HepG2 (cell line): ENCODE measurements around the gene PGS1. TPM values are rescaled to one million over a fixed set of nuclear protein-coding genes. Genes with fewer than 3 reads are reported as not detected.

ENCODE experiments used
- GTF2F1 ChIP-seq: fragments of 150-350 bp; IDR thresholded peaks from 2 replicates; pipeline ENCODE4 v1.6.1; 2014; ENCODE audit warnings: low read length
- HOXA7 ChIP-seq: sonication (generic); formaldehyde crosslinking; IDR thresholded peaks from 2 replicates; pipeline ENCODE4 v1.8.1; 2022; ENCODE audit warnings: mild to moderate bottlenecking, missing genetic modification reagents, moderate library complexity
- MBD4 ChIP-seq: IDR thresholded peaks from 2 replicates; pipeline ENCODE4 v1.6.1; 2012; ENCODE audit warnings: low read length, inconsistent platforms, borderline replicate concordance
- NAIF1 ChIP-seq: sonication (generic); formaldehyde crosslinking; IDR thresholded peaks from 2 replicates; pipeline ENCODE4 v1.5.0; 2020; ENCODE audit warnings: mild to moderate bottlenecking, missing genetic modification reagents, borderline replicate concordance
- SRSF4 ChIP-seq: fragments of 200-400 bp; formaldehyde crosslinking; IDR thresholded peaks from one replicate; pipeline ENCODE4 v1.6.1; 2018; ENCODE audit warnings: mild to moderate bottlenecking, low read depth, low read length, moderate library complexity; ENCODE audit not compliant: poor library complexity, severe bottlenecking
- SRY ChIP-seq: sonication (generic); formaldehyde crosslinking; IDR thresholded peaks from 2 replicates; pipeline ENCODE4 v1.8.0; 2022; ENCODE audit warnings: mild to moderate bottlenecking, missing genetic modification reagents
- SYNCRIP ChIP-seq: fragments of 200-400 bp; formaldehyde crosslinking; IDR thresholded peaks from 2 replicates; pipeline ENCODE4 v1.6.1; 2018; ENCODE audit warnings: mild to moderate bottlenecking, low read depth, low read length; ENCODE audit not compliant: insufficient read depth
- TBP ChIP-seq: sonication (generic); formaldehyde crosslinking; IDR thresholded peaks from 2 replicates; pipeline ENCODE4 v1.5.0; 2020; ENCODE audit warnings: missing genetic modification reagents
- TEAD2 ChIP-seq: sonication (generic); formaldehyde crosslinking; IDR thresholded peaks from 2 replicates; pipeline ENCODE4 v1.9.0; 2021; ENCODE audit warnings: missing genetic modification reagents
- ZBTB21 ChIP-seq: sonication (generic); formaldehyde crosslinking; IDR thresholded peaks from 2 replicates; pipeline ENCODE4 v1.4.0; 2020; ENCODE audit warnings: missing genetic modification reagents
- ZFP41 ChIP-seq: sonication (generic); formaldehyde crosslinking; IDR thresholded peaks from 2 replicates; pipeline ENCODE4 v1.4.0; 2020; ENCODE audit warnings: mild to moderate bottlenecking, missing genetic modification reagents, borderline replicate concordance
- ZKSCAN5 ChIP-seq: sonication (generic); formaldehyde crosslinking; IDR thresholded peaks from 2 replicates; pipeline ENCODE4 v1.5.1; 2020; ENCODE audit warnings: mild to moderate bottlenecking, missing genetic modification reagents
- ZKSCAN8 ChIP-seq: IDR thresholded peaks from 2 replicates; pipeline ENCODE4 v1.6.1; 2016; ENCODE audit warnings: borderline replicate concordance, missing genetic modification reagents, missing compliant biosample characterization
- ZNF251 ChIP-seq: sonication (generic); formaldehyde crosslinking; IDR thresholded peaks from 2 replicates; pipeline ENCODE4 v1.9.0; 2021; ENCODE audit warnings: mild to moderate bottlenecking, missing genetic modification reagents
- ZNF34 ChIP-seq: sonication (generic); formaldehyde crosslinking; IDR thresholded peaks from 2 replicates; pipeline ENCODE4 v1.4.0; 2020; ENCODE audit warnings: mild to moderate bottlenecking, missing genetic modification reagents, borderline replicate concordance
- ZNF7 ChIP-seq: IDR thresholded peaks from 2 replicates; pipeline ENCODE4 v1.6.1; 2016; ENCODE audit warnings: missing biosample characterization, missing genetic modification reagents
- ZNF768 ChIP-seq: sonication (generic); formaldehyde crosslinking; IDR thresholded peaks from 2 replicates; pipeline ENCODE4 v1.4.0; 2020; ENCODE audit warnings: missing genetic modification reagents
- ZNF878 ChIP-seq: sonication (generic); formaldehyde crosslinking; IDR thresholded peaks from 2 replicates; pipeline ENCODE4 v1.8.1; 2023; ENCODE audit warnings: mild to moderate bottlenecking, missing genetic modification reagents, moderate library complexity
- ZSCAN9 ChIP-seq: IDR thresholded peaks from 2 replicates; pipeline ENCODE4 v1.6.1; 2016; ENCODE audit warnings: borderline replicate concordance
- polyA plus RNA-seq, 8 experiments: library from polyadenylated mRNA; depleted of rRNA in 3 of 8; stranded (reverse) in 7 of 8; unstranded in 1 of 8; fragments of >200 nt; fragmentation: Illumina TruSeq in 4 of 8; extraction: Trizol in 4 of 8; gene quantifications; 2 replicates each; pipeline versions ENCODE4 v1.2.1 to v1.2.3, GENCODE V29; 2011 to 2016; ENCODE audit warnings: low read depth in 4 of 8, missing spikeins in 1 of 8, mixed read lengths in 1 of 8; ENCODE audit not compliant: insufficient read depth in 1 of 8
- total RNA-seq, 5 experiments: library from RNA; depleted of rRNA; stranded (reverse); fragments of >200 nt; fragmentation: Illumina TruSeq; extraction: Trizol; gene quantifications; 2 replicates each; pipeline ENCODE4 v1.2.3, GENCODE V29; 2016; ENCODE audit warnings: low read depth in 1 of 5
- TF ChIP-seq, protein P1 (sequence below): sonication (generic); formaldehyde crosslinking; IDR thresholded peaks from 2 replicates; pipeline ENCODE4 v1.4.0; 2020; ENCODE audit warnings: missing genetic modification reagents, borderline replicate concordance
- TF ChIP-seq, protein P2 (sequence below): IDR thresholded peaks from 2 replicates; pipeline ENCODE4 v1.6.1; 2016; ENCODE audit warnings: low read depth
- TF ChIP-seq, protein P3 (sequence below): IDR thresholded peaks from 2 replicates; pipeline ENCODE4 v1.6.1; 2012; ENCODE audit warnings: inconsistent platforms
- TF ChIP-seq, protein P4 (sequence below), 2 experiments: sonication (generic) in 1 of 2; formaldehyde crosslinking in 1 of 2; IDR thresholded peaks; 2 replicates each; pipeline versions ENCODE4 v1.4.0 to v1.6.1; 2018 to 2020; ENCODE audit warnings: missing genetic modification reagents in 2 of 2, borderline replicate concordance in 1 of 2, low read depth in 1 of 2, mild to moderate bottlenecking in 1 of 2, missing biosample characterization in 1 of 2

Gene PGS1
- total and polyA plus RNA-seq, 2 of the 13 experiments (the other 11 are each of a cell fraction or from before 2014, with no cell fraction given) = 25.9 to 31.5 TPM

DNA sequence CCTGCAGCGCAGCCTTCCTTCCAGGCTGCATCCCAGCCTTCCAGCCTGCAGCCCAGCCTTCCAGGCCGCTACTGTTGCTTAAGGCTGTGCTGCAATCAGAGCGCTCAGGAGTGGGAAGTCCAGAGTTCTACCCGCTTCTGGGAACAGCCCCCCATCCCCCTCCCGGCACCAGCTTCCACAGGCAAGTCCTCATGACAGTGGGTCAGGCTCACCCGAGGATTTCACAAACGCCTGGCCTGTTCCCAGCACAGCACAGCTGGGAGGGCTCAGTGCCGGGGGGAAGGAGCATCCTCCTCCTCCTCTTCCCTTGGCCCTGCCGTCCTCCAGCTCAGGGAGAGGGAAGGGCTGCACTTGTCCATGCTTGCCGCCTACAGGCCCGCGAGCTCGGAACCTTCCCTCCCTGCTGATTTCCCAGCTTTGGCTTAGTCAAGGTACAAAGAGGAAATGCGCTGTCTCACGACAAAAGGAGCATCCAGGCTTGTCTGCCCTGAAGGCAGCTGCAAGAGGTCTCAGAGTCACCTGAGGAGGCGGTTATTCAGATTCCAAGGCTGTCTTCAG, 26.9 kb upstream of the PGS1 start (continued):
- TF ChIP-seq, protein P1, sequence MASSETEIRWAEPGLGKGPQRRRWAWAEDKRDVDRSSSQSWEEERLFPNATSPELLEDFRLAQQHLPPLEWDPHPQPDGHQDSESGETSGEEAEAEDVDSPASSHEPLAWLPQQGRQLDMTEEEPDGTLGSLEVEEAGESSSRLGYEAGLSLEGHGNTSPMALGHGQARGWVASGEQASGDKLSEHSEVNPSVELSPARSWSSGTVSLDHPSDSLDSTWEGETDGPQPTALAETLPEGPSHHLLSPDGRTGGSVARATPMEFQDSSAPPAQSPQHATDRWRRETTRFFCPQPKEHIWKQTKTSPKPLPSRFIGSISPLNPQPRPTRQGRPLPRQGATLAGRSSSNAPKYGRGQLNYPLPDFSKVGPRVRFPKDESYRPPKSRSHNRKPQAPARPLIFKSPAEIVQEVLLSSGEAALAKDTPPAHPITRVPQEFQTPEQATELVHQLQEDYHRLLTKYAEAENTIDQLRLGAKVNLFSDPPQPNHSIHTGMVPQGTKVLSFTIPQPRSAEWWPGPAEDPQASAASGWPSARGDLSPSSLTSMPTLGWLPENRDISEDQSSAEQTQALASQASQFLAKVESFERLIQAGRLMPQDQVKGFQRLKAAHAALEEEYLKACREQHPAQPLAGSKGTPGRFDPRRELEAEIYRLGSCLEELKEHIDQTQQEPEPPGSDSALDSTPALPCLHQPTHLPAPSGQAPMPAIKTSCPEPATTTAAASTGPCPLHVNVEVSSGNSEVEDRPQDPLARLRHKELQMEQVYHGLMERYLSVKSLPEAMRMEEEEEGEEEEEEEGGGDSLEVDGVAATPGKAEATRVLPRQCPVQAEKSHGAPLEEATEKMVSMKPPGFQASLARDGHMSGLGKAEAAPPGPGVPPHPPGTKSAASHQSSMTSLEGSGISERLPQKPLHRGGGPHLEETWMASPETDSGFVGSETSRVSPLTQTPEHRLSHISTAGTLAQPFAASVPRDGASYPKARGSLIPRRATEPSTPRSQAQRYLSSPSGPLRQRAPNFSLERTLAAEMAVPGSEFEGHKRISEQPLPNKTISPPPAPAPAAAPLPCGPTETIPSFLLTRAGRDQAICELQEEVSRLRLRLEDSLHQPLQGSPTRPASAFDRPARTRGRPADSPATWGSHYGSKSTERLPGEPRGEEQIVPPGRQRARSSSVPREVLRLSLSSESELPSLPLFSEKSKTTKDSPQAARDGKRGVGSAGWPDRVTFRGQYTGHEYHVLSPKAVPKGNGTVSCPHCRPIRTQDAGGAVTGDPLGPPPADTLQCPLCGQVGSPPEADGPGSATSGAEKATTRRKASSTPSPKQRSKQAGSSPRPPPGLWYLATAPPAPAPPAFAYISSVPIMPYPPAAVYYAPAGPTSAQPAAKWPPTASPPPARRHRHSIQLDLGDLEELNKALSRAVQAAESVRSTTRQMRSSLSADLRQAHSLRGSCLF (CRISPR knock-in tag) = no peak
- no peak for TF ChIP-seq ZSCAN9 (CRISPR knock-in tag)
- no peak for TF ChIP-seq ZNF7
- 0 out of 2 replicates have a peak, but pooled peaks have one; percentile 43 for TF ChIP-seq ZFP41
- TF ChIP-seq ZBTB21 (CRISPR knock-in tag) = no peak
- no peak for TF ChIP-seq GTF2F1
- TF ChIP-seq HOXA7 (CRISPR knock-in tag) = no peak
- TF ChIP-seq ZNF251 (CRISPR knock-in tag) = no peak
- TF ChIP-seq NAIF1 (CRISPR knock-in tag) = no peak
- no peak for TF ChIP-seq ZKSCAN8 (CRISPR knock-in tag)
- TF ChIP-seq, protein P2, sequence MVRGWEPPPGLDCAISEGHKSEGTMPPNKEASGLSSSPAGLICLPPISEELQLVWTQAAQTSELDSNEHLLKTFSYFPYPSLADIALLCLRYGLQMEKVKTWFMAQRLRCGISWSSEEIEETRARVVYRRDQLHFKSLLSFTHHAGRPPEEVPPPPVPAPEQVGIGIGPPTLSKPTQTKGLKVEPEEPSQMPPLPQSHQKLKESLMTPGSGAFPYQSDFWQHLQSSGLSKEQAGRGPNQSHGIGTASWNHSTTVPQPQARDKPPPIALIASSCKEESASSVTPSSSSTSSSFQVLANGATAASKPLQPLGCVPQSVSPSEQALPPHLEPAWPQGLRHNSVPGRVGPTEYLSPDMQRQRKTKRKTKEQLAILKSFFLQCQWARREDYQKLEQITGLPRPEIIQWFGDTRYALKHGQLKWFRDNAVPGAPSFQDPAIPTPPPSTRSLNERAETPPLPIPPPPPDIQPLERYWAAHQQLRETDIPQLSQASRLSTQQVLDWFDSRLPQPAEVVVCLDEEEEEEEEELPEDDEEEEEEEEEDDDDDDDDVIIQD (CRISPR knock-in tag) = no peak
- TF ChIP-seq SRSF4 = no peak
- no peak for TF ChIP-seq ZNF34 (CRISPR knock-in tag)
- no peak for TF ChIP-seq SYNCRIP
- peak; percentile 56; the same call in 1 of the 2 replicates for TF ChIP-seq ZNF768
- no peak for TF ChIP-seq ZKSCAN5 (CRISPR knock-in tag)
- TF ChIP-seq TEAD2 (CRISPR knock-in tag) = no peak
- TF ChIP-seq ZNF878 (CRISPR knock-in tag) = no peak
- no peak for TF ChIP-seq MBD4
- no peak for TF ChIP-seq TBP (CRISPR knock-in tag)
- TF ChIP-seq, protein P3, sequence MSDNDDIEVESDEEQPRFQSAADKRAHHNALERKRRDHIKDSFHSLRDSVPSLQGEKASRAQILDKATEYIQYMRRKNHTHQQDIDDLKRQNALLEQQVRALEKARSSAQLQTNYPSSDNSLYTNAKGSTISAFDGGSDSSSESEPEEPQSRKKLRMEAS = 0 out of 2 replicates have a peak, but pooled peaks have one; percentile 31
- TF ChIP-seq SRY (CRISPR knock-in tag) = no peak
- TF ChIP-seq, protein P4, sequence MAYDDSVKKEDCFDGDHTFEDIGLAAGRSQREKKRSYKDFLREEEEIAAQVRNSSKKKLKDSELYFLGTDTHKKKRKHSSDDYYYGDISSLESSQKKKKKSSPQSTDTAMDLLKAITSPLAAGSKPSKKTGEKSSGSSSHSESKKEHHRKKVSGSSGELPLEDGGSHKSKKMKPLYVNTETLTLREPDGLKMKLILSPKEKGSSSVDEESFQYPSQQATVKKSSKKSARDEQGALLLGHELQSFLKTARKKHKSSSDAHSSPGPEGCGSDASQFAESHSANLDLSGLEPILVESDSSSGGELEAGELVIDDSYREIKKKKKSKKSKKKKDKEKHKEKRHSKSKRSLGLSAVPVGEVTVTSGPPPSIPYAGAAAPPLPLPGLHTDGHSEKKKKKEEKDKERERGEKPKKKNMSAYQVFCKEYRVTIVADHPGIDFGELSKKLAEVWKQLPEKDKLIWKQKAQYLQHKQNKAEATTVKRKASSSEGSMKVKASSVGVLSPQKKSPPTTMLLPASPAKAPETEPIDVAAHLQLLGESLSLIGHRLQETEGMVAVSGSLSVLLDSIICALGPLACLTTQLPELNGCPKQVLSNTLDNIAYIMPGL (CRISPR knock-in tag; IDR thresholded peaks at IDR 0.05; ENCODE audit: borderline replicate concordance in 1 of 2, low read depth in 1 of 2) = no peak
